ENCODE results near the gene GTF2H4.

The GTF2H4 gene

DNA sequence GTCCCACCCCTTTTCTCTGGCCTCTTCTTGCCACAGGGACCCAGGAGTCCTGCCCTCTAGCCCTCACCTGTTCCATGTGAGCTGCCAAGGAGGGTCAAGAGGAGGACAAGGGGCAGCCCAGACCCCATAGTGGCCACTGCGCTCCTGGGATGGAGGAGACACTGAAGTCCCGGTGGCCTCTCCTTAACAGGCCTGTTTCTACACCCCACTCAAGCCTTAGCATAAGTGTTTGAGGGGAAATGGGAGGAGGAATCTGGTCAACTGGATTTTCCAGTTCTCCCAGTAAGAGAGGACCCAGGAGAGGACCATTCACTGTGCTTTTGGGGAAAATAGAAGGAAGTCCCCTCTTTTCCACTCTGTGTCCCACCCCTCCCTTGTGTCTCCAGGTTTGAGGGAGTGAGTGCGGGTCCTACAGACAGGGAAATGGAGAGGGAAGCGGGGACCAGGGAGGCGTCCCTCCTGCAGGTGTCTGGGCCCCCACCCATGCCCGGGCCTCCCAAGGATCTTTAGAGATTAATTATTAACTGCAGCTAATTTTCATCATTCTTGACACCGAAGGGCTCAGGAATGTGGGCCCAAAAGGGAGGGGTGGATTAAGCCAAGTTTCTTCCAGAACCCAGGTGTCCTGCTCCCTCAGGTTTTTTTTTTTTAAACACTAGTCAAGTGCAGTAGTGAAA lies 24.1 kb downstream of the GTF2H4 start, which contains the start of gene SFTA2:
Gene SFTA2 (minus strand): TSS at position 202 of the 677 bp plus-strand sequence. CDS start 74 bp downstream, at position 128.
- no peak within 1 kb of the TSS for H3K4me3 ChIP-seq
- TF ChIP-seq EZH2 (IDR thresholded peaks at IDR 0.05) (no peak), POLR2AphosphoS5 (IDR thresholded peaks at IDR 0.05; ENCODE audit: borderline replicate concordance, low read depth, low read length) (no peak), FOXP2 (optimal IDR thresholded peaks at IDR 0.05; ENCODE audit: control extremely low read depth, extremely low read length, insufficient read depth) (no peak)
- H3K9ac ChIP-seq (ENCODE audit: insufficient read length) = no peak within 1 kb of the TSS
- H3K36me3 ChIP-seq (ENCODE audit: insufficient read depth, low read length) = peaks cover 2% of the 10 kb centered on the region; the same call in 1 of the 2 replicates
- H3K9me3 ChIP-seq (ENCODE audit: low read depth, low read length) = no peaks in the 10 kb centered on the region
- no peak for DNase-seq (ENCODE audit: low read depth, low spot score)
- H3K27ac ChIP-seq = no peak within 1 kb of the TSS

DNA sequence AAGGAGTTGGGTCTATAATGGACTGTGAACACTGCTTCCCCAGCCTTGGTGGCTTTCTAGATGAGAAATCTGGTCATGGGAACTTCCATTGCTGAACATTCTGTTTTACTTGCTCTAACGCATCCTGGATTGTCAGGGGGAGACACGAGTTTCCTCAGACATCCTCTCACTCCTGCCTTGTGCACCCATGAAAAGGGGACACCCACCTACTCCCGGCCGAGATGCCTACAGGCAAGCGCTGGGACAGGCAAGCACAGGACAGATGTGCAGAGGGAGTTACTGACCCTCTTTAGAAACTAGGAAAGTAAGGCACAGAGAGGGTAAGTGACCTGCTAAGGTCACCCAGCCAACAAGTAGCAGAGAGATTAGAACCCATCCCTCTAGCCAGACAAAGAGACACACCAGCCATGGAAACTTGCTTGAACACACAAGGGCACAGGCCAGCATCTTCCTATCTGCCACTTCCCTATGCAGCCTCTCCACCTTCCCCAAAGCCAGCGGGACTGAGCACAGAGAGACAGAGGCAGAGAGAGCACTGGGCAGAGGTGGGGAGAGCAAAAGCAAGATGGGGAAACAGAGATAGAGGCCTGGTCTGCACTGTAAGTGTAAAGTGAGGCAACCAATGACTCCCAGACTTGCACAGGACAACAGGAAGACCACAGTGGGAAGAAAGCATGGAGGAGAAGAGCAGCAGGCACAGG lies 24.8 kb downstream of the GTF2H4 start:
- no peak overlapping the region for H3K9ac ChIP-seq (ENCODE audit: insufficient read length)
- no peak overlapping the region for H3K27ac ChIP-seq
- no peak for DNase-seq (ENCODE audit: low read depth, low spot score)
- no peak overlapping the region for H3K4me3 ChIP-seq
- TF ChIP-seq FOXP2 (optimal IDR thresholded peaks at IDR 0.05; ENCODE audit: control extremely low read depth, extremely low read length, insufficient read depth) (no peak), POLR2AphosphoS5 (IDR thresholded peaks at IDR 0.05; ENCODE audit: borderline replicate concordance, low read depth, low read length) (no peak), EZH2 (IDR thresholded peaks at IDR 0.05) (no peak)
- H3K9me3 ChIP-seq (ENCODE audit: low read depth, low read length) = no peaks in the 10 kb centered on the region
- H3K36me3 ChIP-seq (ENCODE audit: insufficient read depth, low read length) = peaks cover 2% of the 10 kb centered on the region; the same call in 1 of the 2 replicates

DNA sequence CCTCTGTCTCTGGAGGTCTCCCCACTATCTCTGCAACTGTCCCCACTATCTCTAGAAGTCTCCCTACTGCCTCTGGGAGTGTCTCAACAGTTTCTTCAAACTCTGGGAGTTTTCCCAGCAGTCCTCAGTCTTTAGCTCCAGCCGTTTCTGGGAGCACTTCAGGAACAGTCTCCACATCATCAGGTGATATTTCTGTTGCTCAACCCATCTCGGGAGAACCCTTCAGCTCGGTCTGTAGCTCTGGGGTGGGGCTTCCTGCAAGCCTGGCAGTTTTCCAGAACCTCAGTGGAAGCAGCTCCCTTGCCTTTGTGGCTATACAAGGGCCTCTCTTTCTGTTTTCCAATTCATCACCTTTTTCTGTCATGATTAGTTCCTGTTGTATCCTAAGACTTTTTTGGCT lies 27.0 kb downstream of the GTF2H4 start:
- no peaks in the 10 kb centered on the region for H3K9me3 ChIP-seq (ENCODE audit: low read depth, low read length)
- no peaks in the 10 kb centered on the region for H3K36me3 ChIP-seq (ENCODE audit: insufficient read depth, low read length)
- H3K4me3 ChIP-seq = no peak overlapping the region
- no peak for DNase-seq (ENCODE audit: low read depth, low spot score)
- TF ChIP-seq EZH2 (IDR thresholded peaks at IDR 0.05) (no peak), FOXP2 (optimal IDR thresholded peaks at IDR 0.05; ENCODE audit: control extremely low read depth, extremely low read length, insufficient read depth) (no peak), POLR2AphosphoS5 (IDR thresholded peaks at IDR 0.05; ENCODE audit: borderline replicate concordance, low read depth, low read length) (no peak)
- no peak overlapping the region for H3K27ac ChIP-seq
- no peak overlapping the region for H3K9ac ChIP-seq (ENCODE audit: insufficient read length)

DNA sequence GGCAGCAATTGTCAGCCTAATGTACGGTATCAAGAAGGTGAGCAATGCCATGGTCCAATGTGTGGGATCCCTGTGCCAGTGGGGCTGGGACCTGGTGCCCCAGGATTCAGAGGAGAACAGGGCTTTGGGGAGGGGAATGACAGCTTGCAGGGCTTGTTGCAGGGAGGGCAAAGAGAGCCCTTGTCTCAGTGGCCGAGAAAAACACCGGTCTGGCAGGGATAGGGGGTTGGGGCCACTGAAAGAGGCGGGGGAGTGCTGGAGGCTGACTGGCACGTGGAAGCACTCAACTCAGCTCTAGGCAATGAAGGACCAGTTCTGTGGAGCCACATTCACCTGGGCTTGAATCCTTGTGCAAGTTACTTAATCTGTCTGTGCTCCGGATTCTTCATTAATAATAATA lies 29.3 kb downstream of the GTF2H4 start:
- no peak for DNase-seq (ENCODE audit: low read depth, low spot score)
- no peaks in the 10 kb centered on the region for H3K36me3 ChIP-seq (ENCODE audit: insufficient read depth, low read length)

DNA sequence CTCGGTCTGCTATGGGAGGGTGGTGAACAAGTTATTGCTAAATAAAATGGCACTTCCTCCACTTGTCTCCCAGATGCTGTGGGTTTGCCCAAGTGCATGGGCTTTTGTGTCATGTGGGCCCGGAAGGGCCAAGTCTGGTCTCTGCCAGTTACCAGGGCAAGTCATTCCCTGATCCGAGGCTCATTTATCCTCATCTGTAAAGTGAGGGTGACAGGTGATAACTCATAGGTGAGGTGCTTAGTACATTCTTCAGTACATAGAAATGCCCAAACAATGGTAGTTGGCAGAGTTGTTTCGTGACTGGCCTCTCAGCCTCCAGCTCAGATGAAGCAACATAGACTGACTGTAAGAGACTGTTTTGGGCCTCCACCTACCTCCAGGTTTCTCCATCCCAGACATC lies 30.7 kb downstream of the GTF2H4 start:
- Histone ChIP-seq H3K36me3 (ENCODE audit: insufficient read depth, low read length) (no peaks in the 10 kb centered on the region), H3K9me3 (ENCODE audit: low read depth, low read length) (no peaks in the 10 kb centered on the region), H3K27ac (no peak overlapping the region), H3K4me3 (no peak overlapping the region), H3K9ac (ENCODE audit: insufficient read length) (no peak overlapping the region)
- DNase-seq (ENCODE audit: low read depth, low spot score) = no peak
- TF ChIP-seq POLR2AphosphoS5 (IDR thresholded peaks at IDR 0.05; ENCODE audit: borderline replicate concordance, low read depth, low read length) (no peak), FOXP2 (optimal IDR thresholded peaks at IDR 0.05; ENCODE audit: control extremely low read depth, extremely low read length, insufficient read depth) (no peak)

More for the DNA sequence above, 29.3 kb downstream of the GTF2H4 start:
- Histone ChIP-seq H3K27ac (no peak overlapping the region), H3K9ac (ENCODE audit: insufficient read length) (no peak overlapping the region), H3K4me3 (no peak overlapping the region), H3K9me3 (ENCODE audit: low read depth, low read length) (no peaks in the 10 kb centered on the region)
- no peak for TF ChIP-seq POLR2AphosphoS5 (IDR thresholded peaks at IDR 0.05; ENCODE audit: borderline replicate concordance, low read depth, low read length)
- TF ChIP-seq FOXP2 (optimal IDR thresholded peaks at IDR 0.05; ENCODE audit: control extremely low read depth, extremely low read length, insufficient read depth) = no peak
- TF ChIP-seq EZH2 (IDR thresholded peaks at IDR 0.05) = no peak

DNA sequence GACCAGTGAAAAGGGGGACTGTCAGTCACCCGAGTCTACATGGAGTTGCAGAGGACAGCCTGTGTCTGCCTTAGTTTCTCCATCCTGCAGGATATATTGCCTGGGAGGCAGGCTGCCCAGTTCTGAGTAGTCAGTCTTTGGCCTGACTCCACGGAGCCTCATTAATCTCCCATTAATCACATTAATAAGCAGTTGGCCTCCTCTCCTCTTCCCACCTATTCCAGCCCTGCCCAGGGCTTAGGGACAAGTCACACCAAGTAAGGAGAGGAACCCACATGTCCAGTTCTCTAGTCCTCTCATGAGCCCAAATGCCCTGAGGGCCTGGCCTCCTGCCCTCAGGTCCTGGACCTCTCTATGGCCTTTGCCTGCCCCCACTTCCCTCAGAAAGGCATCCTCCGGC lies 31.5 kb downstream of the GTF2H4 start:
- DNase-seq (ENCODE audit: low read depth, low spot score) = no peak
- Histone ChIP-seq H3K9ac (ENCODE audit: insufficient read length) (no peak overlapping the region), H3K27ac (no peak overlapping the region), H3K9me3 (ENCODE audit: low read depth, low read length) (no peaks in the 10 kb centered on the region), H3K36me3 (ENCODE audit: insufficient read depth, low read length) (no peaks in the 10 kb centered on the region), H3K4me3 (no peak overlapping the region)
- no peak for TF ChIP-seq POLR2AphosphoS5 (IDR thresholded peaks at IDR 0.05; ENCODE audit: borderline replicate concordance, low read depth, low read length)
- TF ChIP-seq EZH2 (IDR thresholded peaks at IDR 0.05) = no peak
- no peak for TF ChIP-seq FOXP2 (optimal IDR thresholded peaks at IDR 0.05; ENCODE audit: control extremely low read depth, extremely low read length, insufficient read depth)

DNA sequence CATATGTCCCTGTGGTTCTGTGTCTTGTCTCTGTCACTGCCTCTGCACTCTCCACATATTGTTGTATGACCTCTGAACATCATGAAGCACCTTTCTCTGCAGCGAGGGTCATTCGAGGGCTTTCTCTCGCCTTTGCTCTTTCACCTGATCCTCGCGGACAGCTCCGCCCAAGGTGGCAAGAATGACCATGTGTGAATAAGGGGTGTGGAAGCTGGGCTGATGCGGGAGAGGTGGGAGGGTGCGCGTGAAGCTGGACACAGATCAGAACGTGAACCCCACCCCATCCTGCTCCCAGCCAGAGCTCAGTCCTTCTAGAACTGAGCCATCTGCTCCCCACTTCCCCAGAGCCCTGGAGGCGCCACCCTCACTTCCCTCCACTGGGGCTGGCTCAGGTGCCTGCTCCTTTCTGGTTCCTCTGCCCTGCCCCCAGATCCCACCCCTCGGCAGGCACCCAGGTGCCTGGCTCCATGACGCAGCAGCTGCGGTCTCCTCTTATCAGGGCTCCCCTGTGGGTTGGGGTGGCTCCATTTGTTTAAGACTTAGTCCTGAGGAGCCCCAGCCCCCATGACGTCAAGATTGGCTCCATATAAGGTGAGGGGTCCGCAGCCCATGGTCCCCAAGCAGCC lies 32.5 kb downstream of the GTF2H4 start, which contains the start of gene MUCL3:
Gene MUCL3 (plus strand): TSS at position 613 of the 626 bp plus-strand sequence. CDS start 27 bp downstream, outside the sequence.
- no peaks in the 10 kb centered on the region for H3K36me3 ChIP-seq (ENCODE audit: insufficient read depth, low read length)
- H3K9me3 ChIP-seq (ENCODE audit: low read depth, low read length) = no peaks in the 10 kb centered on the region
- no peak within 1 kb of the TSS for H3K4me3 ChIP-seq
- TF ChIP-seq FOXP2 (optimal IDR thresholded peaks at IDR 0.05; ENCODE audit: control extremely low read depth, extremely low read length, insufficient read depth) (no peak), EZH2 (IDR thresholded peaks at IDR 0.05) (no peak), POLR2AphosphoS5 (IDR thresholded peaks at IDR 0.05; ENCODE audit: borderline replicate concordance, low read depth, low read length) (no peak)
- H3K9ac ChIP-seq (ENCODE audit: insufficient read length) = no peak within 1 kb of the TSS
- DNase-seq (ENCODE audit: low read depth, low spot score) = no peak
- H3K27ac ChIP-seq = no peak within 1 kb of the TSS
